CD14-positive monocyte (primary cell): ENCODE data around the gene H19. TPM values are rescaled to one million over a fixed set of nuclear protein-coding genes. Genes with fewer than 3 reads are reported as not detected.

Source experiments
- DNase-seq, 3 donors: peaks; one replicate each; pipeline ENCODE4 v3.0.0-alpha.2; 2011 to 2022
- H2AFZ ChIP-seq: 2 replicates; pipeline ENCODE4 v1.6.0; 2012; ENCODE audit warnings: mild to moderate bottlenecking, low read depth, low read length, inconsistent platforms; ENCODE audit not compliant: insufficient read depth, poor library complexity, severe bottlenecking
- H3K27ac ChIP-seq, 2 donors: 1 replicate in 1 of 2; 2 replicates in 1 of 2; pipeline ENCODE4 v1.5.1; 2012 to 2013; ENCODE audit warnings: low read length in 2 of 2, control low read depth in 1 of 2, inconsistent platforms in 1 of 2, low read depth in 1 of 2, mild to moderate bottlenecking in 1 of 2
- H3K27me3 ChIP-seq, 2 donors: one replicate each; pipeline versions ENCODE4 v1.6.0 to v1.6.1; 2011 to 2013; ENCODE audit warnings: low read length in 2 of 2; ENCODE audit not compliant: control insufficient read depth in 2 of 2, insufficient read depth in 2 of 2
- H3K36me3 ChIP-seq, 2 donors: replicated peaks in 1 of 2; 1 replicate in 1 of 2; 2 replicates in 1 of 2; pipeline versions ENCODE4 v1.5.1 to v1.6.1; 2012 to 2013; ENCODE audit warnings: low read length in 2 of 2, control low read depth in 1 of 2, inconsistent platforms in 1 of 2, mild to moderate bottlenecking in 1 of 2; ENCODE audit not compliant: insufficient read depth in 2 of 2, control insufficient read depth in 1 of 2
- H3K4me1 ChIP-seq, 2 donors: 1 replicate in 1 of 2; 2 replicates in 1 of 2; pipeline versions ENCODE4 v1.5.1 to v1.6.1; 2012 to 2013; ENCODE audit warnings: low read length in 2 of 2, control low read depth in 1 of 2, inconsistent platforms in 1 of 2, mild to moderate bottlenecking in 1 of 2, moderate library complexity in 1 of 2; ENCODE audit not compliant: insufficient read depth in 2 of 2, control insufficient read depth in 1 of 2
- H3K4me2 ChIP-seq: replicated peaks from 2 replicates; pipeline ENCODE3; 2012; ENCODE audit warnings: low read length, moderate library complexity, mild to moderate bottlenecking; ENCODE audit not compliant: poor library complexity, severe bottlenecking; ENCODE audit errors: extremely low read depth
- H3K4me3 ChIP-seq, 3 experiments: fragments of 200-600 bp in 1 of 3; sonication (generic) in 1 of 3; replicated peaks in 1 of 3; 1 replicate in 2 of 3; 2 replicates in 1 of 3; pipeline ENCODE4 v1.5.1; 2011 to 2013; ENCODE audit warnings: low read length in 3 of 3, mild to moderate bottlenecking in 3 of 3, control low read depth in 2 of 3, low read depth in 2 of 3, inconsistent platforms in 1 of 3, moderate library complexity in 1 of 3
- H3K79me2 ChIP-seq: 2 replicates; pipeline ENCODE4 v1.6.0; 2012; ENCODE audit warnings: mild to moderate bottlenecking, control low read depth, inconsistent platforms, low read length, moderate library complexity; ENCODE audit not compliant: insufficient read depth
- H3K9ac ChIP-seq: 2 replicates; pipeline ENCODE4 v1.6.0; 2017; ENCODE audit warnings: low read length, mild to moderate bottlenecking; ENCODE audit not compliant: insufficient read depth, poor library complexity, severe bottlenecking
- H3K9me3 ChIP-seq, 2 donors: replicated peaks in 1 of 2; 1 replicate in 1 of 2; 2 replicates in 1 of 2; pipeline versions ENCODE4 v1.5.1 to v1.6.1; 2012 to 2013; ENCODE audit warnings: low read length in 2 of 2, control low read depth in 1 of 2; ENCODE audit not compliant: control insufficient read depth in 1 of 2, insufficient read depth in 1 of 2
- H4K20me1 ChIP-seq: 2 replicates; pipeline ENCODE4 v1.6.0; 2012; ENCODE audit warnings: mild to moderate bottlenecking, low read length, control low read depth, moderate library complexity; ENCODE audit not compliant: insufficient read depth
- H3K27ac Mint-ChIP-seq, 7 donors: one replicate each; pipeline ENCODE4 v1.8.0; 2020; ENCODE audit warnings: mild to moderate bottlenecking in 7 of 7, mixed read lengths in 7 of 7, moderate library complexity in 6 of 7, inconsistent platforms in 2 of 7
- H3K27me3 Mint-ChIP-seq, 3 donors: one replicate each; pipeline ENCODE4 v1.8.0; 2021 to 2022; ENCODE audit warnings: low read depth in 3 of 3, mild to moderate bottlenecking in 3 of 3, mixed read lengths in 3 of 3, moderate library complexity in 3 of 3, inconsistent platforms in 1 of 3
- H3K36me3 Mint-ChIP-seq, 2 donors: one replicate each; pipeline ENCODE4 v1.8.0; 2020; ENCODE audit warnings: mixed read lengths in 2 of 2, inconsistent platforms in 1 of 2, mild to moderate bottlenecking in 1 of 2
- H3K4me1 Mint-ChIP-seq: one replicate; pipeline ENCODE4 v1.8.0; 2020; ENCODE audit warnings: mild to moderate bottlenecking, mixed read lengths
- H3K4me3 Mint-ChIP-seq, 2 donors: one replicate each; pipeline ENCODE4 v1.8.0; 2020; ENCODE audit warnings: mild to moderate bottlenecking in 2 of 2, mixed read lengths in 2 of 2, moderate library complexity in 1 of 2
- H3K9me3 Mint-ChIP-seq, 7 donors: one replicate each; pipeline ENCODE4 v1.8.0; 2020 to 2022; ENCODE audit warnings: mixed read lengths in 7 of 7, mild to moderate bottlenecking in 6 of 7, moderate library complexity in 6 of 7, inconsistent platforms in 2 of 7
- CTCF ChIP-seq: fragments of 200-600 bp; IDR thresholded peaks from one replicate; pipeline ENCODE4 v1.8.0; 2022; ENCODE audit warnings: antibody characterized with exemption, mild to moderate bottlenecking
- WGBS: methylation state at CpG from one replicate; pipeline ENCODE4 v1.1.5; 2013; ENCODE audit warnings: missing lambda C conversion rate; ENCODE audit not compliant: insufficient coverage; 5-methylcytosine and 5-hydroxymethylcytosine counted together
- intact Hi-C, 2 donors: fragments of 100-400 bp; cut with micrococcal nuclease; formaldehyde crosslinking; loops; one replicate each; pipeline versions ENCODE4 v1.15.0 to v1.15.1; 2023
- polyA plus RNA-seq, 3 donors: library from polyadenylated mRNA; depleted of rRNA in 1 of 3; unstranded in 2 of 3; stranded (reverse) in 1 of 3; fragments of 300-500 nt in 2 of 3; fragments of >200 nt in 1 of 3; fragmentation: Illumina TruSeq in 2 of 3; gene quantifications; 1 replicate in 2 of 3; 2 replicates in 1 of 3; pipeline ENCODE4 v1.2.3, GENCODE V29; 2012 to 2021

Gene H19
- polyA plus RNA-seq, 3 donors, result 0.47 TPM; not detected in 2

- no peak for TF ChIP-seq CTCF
- Histone ChIP-seq H3K4me2 (no peak overlapping the region), H3K4me3 (no peak overlapping the region), H3K4me1 (no peaks in the 10 kb centered on the region), H3K9me3 (no peaks in the 10 kb centered on the region), H3K9ac (no peak overlapping the region), H3K79me2 (no peaks in the 10 kb centered on the region), H3K27ac (no peak overlapping the region), H2AFZ (no peak overlapping the region), H4K20me1 (no peaks in the 10 kb centered on the region), H3K36me3 (no peaks in the 10 kb centered on the region), H3K27me3 (no peaks in the 10 kb centered on the region)
- Mint-ChIP-seq H3K27ac (no peak overlapping the region), H3K4me1 (no peaks in the 10 kb centered on the region), H3K4me3 (no peak overlapping the region), H3K27me3 (peaks cover 0 to 2% (median 1%) of the 10 kb centered on the region in 3 donors), H3K36me3 (no peaks in the 10 kb centered on the region), H3K9me3 (no peaks in the 10 kb centered on the region)
- DNase-seq, result no peak
- intact Hi-C loops, result no loop called here
- WGBS, result no CpG with 5 or more reads among the region's 11 CpGs
Measured at GRCh38 chr11:1988174-1988573, 9.5 kb downstream of the H19 start.

DNA sequence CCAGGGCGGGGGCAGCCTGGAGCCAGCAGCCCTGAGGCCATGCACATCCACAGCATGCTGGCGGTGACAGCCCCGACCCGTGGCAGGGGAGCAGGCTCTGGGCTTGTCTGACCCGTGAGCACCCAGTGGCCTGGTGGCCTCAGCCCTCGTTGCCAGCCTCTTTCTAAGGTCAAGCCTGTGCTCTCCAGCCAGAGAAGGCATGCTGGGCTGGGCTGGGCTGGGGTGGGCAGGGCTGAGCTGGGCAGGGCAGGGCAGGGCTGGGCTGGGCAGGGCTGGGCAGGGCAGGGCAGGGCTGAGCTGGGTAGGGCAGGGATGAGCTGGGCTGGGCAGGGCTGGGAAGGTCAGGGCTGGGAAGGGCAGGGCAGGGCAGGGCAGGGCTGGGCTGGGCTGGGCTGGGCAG lies 10.6 kb downstream of the H19 start:
- H3K9me3 ChIP-seq, result no peaks in the 10 kb centered on the region
- no peak overlapping the region for H3K27ac ChIP-seq
- no peaks in the 10 kb centered on the region for H3K4me1 ChIP-seq
- no peaks in the 10 kb centered on the region for H3K27me3 ChIP-seq
- no peak for TF ChIP-seq CTCF
- Mint-ChIP-seq H3K4me1 (no peaks in the 10 kb centered on the region), H3K4me3 (no peak overlapping the region), H3K36me3 (no peaks in the 10 kb centered on the region), H3K27ac (no peak overlapping the region), H3K9me3 (no peaks in the 10 kb centered on the region), H3K27me3 (peaks cover 0 to 2% (median 1%) of the 10 kb centered on the region in 3 donors)
- no peak overlapping the region for H3K4me2 ChIP-seq
- H3K36me3 ChIP-seq, result no peaks in the 10 kb centered on the region
- no peak overlapping the region for H3K4me3 ChIP-seq
- H2AFZ ChIP-seq, result no peak overlapping the region
- intact Hi-C loops, result no loop called here
- no peaks in the 10 kb centered on the region for H4K20me1 ChIP-seq
- no peak for DNase-seq
- H3K79me2 ChIP-seq, result no peaks in the 10 kb centered on the region
- no peak overlapping the region for H3K9ac ChIP-seq
- no CpG with 5 or more reads among the region's 6 CpGs for WGBS
